ENCODE data around the gene TRIML1.
"Not testable (repeated sequence)": the region's sequence is repeated elsewhere in the genome, so short reads cannot be mapped to it uniquely, and the experiment has no call there.

DNA sequence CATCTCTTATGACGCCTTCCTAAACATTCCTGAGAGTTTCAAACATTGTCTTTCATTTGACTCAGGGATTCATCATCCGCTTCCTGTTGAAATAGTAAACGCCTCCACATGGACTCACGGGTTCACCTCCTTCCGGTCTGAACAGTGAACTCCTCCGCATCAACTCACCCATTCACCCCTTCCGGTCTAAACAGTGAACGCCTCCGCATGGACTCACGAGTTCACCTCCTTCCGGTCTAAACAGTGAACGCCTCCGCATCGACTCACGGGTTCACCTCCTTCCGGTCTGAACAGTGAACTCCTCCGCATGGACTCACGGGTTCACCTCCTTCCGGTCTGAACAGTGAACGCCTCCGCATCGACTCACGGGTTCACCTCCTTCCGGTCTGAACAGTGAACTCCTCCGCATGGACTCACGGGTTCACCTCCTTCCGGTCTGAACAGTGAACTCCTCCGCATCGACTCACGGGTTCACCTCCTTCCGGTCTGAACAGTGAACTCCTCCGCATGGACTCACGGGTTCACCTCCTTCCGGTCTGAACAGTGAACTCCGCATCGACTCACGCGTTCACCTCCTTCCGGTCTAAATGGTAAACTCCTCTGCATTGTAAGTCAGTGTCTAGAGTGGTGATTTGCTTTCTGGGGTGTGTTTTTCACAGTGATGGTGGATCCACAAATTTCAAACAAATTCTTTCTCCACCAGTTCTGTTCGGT, 20.4 kb downstream of the TRIML1 start:
- TF ChIP-seq, protein P1, sequence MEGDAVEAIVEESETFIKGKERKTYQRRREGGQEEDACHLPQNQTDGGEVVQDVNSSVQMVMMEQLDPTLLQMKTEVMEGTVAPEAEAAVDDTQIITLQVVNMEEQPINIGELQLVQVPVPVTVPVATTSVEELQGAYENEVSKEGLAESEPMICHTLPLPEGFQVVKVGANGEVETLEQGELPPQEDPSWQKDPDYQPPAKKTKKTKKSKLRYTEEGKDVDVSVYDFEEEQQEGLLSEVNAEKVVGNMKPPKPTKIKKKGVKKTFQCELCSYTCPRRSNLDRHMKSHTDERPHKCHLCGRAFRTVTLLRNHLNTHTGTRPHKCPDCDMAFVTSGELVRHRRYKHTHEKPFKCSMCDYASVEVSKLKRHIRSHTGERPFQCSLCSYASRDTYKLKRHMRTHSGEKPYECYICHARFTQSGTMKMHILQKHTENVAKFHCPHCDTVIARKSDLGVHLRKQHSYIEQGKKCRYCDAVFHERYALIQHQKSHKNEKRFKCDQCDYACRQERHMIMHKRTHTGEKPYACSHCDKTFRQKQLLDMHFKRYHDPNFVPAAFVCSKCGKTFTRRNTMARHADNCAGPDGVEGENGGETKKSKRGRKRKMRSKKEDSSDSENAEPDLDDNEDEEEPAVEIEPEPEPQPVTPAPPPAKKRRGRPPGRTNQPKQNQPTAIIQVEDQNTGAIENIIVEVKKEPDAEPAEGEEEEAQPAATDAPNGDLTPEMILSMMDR (IDR thresholded peaks at IDR 0.05) = not testable (repeated sequence)
- TF ChIP-seq POLR2A (IDR thresholded peaks at IDR 0.05; ENCODE audit: low read depth) = not testable (repeated sequence)
